GM13977 (cell line): ENCODE measurements around the gene HSPD1.

Experiments
- DNase-seq: peaks from one replicate; pipeline ENCODE4 v3.0.0; 2012; ENCODE audit warnings: low spot score
- in situ Hi-C: fragments of 300-500 bp; cut with MboI; formaldehyde crosslinking; loops from one replicate; pipeline ENCODE4 v1.12.0; 2022; ENCODE audit warnings: low sequenced_read_pairs, low pct_unique_long_range_greater_than_20kb, mixed read lengths, inconsistent platforms; ENCODE audit not compliant: unreplicated experiment
- TF ChIP-seq, protein P1 (sequence below): IDR thresholded peaks from 2 replicates; pipeline ENCODE4 v1.5.1; 2012; ENCODE audit warnings: mild to moderate bottlenecking, control low read depth; ENCODE audit not compliant: insufficient read depth; ENCODE audit errors: extremely low read depth, missing control alignments

The HSPD1 gene

DNA sequence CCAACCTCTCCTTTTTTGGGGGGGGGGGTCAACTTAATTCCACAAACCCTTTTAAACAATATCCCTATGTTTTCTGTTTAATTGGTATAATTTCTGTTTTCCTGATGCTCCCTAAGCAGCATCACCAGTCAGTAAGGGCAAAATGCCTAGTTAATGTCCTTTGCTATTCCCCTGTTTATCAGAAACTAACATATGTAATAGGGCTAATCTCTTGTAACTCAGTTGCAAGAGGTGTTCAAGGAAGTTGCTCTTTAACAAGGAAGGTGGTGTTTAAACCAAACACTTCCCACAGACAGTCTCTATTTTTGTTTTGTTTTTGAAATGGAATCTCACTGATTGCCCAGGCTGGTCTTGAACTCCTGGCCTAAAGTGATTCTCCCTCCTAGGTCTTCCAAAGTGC, 52.8 kb downstream of the HSPD1 start:
- TF ChIP-seq, protein P1, sequence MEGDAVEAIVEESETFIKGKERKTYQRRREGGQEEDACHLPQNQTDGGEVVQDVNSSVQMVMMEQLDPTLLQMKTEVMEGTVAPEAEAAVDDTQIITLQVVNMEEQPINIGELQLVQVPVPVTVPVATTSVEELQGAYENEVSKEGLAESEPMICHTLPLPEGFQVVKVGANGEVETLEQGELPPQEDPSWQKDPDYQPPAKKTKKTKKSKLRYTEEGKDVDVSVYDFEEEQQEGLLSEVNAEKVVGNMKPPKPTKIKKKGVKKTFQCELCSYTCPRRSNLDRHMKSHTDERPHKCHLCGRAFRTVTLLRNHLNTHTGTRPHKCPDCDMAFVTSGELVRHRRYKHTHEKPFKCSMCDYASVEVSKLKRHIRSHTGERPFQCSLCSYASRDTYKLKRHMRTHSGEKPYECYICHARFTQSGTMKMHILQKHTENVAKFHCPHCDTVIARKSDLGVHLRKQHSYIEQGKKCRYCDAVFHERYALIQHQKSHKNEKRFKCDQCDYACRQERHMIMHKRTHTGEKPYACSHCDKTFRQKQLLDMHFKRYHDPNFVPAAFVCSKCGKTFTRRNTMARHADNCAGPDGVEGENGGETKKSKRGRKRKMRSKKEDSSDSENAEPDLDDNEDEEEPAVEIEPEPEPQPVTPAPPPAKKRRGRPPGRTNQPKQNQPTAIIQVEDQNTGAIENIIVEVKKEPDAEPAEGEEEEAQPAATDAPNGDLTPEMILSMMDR, result no peak
- DNase-seq, result no peak
- in situ Hi-C loops, result no loop called here

DNA sequence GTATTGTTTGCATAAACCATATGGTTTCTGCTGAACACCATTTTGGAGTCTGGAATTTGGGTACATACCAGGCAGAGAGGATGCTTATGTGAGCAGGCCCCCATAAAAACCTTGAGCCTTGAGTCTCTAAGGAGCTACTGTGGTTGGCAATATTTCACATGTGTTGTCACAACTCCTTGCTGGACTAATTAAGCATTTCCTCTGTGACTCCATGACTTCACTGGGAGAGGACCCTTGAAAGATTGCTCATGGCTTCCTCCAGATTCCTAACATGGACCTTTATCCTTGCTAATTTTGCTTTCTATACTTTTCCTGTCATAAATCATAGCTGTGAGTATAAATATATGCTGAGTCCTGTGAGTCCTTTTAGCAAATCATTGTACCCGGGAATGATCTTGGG, 53.9 kb downstream of the HSPD1 start:
- no peak for DNase-seq

DNA sequence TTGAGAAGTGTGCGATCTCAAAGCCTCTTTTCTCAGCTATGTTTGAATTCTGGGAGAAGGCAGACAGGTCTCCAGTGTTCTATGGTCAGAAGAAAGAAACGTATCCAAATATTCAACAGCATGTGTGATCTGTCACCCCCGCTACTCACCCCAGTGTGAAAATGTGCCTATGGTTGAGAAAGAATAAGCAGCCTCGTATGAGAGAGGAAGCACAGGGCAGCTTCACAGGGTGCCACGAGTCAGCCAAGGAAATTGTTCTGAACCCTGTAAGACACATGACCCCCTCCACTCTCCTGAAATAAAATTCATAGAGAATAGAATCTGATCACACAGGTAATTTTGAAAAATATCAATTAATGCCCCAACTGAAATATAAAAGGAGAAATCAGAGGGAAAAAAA, 56.8 kb downstream of the HSPD1 start:
- DNase-seq, result no peak
- TF ChIP-seq, protein P1, result no peak
- in situ Hi-C loops, result no loop called here

More for the DNA sequence above, 53.9 kb downstream of the HSPD1 start:
- in situ Hi-C loops, result no loop called here
- TF ChIP-seq, protein P1, result no peak

DNA sequence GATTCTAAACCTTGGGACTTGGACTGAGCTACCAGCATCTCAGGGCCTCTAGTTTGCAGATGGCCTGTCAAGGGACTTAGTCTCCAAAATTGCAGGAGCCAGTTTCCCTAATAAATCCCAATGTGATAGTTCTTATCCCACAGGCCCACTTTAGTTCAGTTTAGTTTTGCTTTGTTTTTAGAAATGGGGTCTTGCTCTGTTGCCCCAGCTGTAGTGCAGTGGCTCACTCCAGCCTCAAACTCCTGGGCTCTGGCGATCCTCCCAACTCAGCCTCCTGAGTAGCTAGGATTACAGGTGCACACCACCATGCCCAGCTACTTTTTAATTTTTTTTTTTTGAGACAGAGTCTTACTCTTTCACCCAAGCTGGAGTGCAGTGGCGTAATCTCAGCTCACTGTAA, 62.3 kb downstream of the HSPD1 start:
- TF ChIP-seq, protein P1, result no peak
- no peak for DNase-seq
- in situ Hi-C loops, result no loop called here
